ENCODE data around the gene OPHN1. TPM values are rescaled to one million over a fixed set of nuclear protein-coding genes. Genes with fewer than 3 reads are reported as not detected.
"Not testable (repeated sequence)": the region's sequence is repeated elsewhere in the genome, so short reads cannot be mapped to it uniquely, and the experiment has no call there.

OPHN1 gene
- total RNA-seq, 1 donor: 9.4 TPM

DNA sequence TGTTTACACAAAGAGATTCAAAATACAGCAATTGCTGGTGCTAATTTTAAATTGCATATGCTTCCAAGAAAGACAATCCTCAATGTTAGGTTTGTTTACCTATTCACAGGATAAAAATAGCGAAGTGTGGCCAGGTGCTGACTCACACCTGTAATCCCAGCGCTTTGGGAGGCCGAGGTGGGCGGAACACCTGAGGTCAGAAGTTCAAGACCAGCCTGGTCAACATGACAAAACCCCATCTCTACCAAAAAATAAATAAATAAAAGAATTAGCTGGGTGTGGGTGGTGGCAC is 77.7 kb downstream of the OPHN1 start:
- TF ChIP-seq, protein P1, sequence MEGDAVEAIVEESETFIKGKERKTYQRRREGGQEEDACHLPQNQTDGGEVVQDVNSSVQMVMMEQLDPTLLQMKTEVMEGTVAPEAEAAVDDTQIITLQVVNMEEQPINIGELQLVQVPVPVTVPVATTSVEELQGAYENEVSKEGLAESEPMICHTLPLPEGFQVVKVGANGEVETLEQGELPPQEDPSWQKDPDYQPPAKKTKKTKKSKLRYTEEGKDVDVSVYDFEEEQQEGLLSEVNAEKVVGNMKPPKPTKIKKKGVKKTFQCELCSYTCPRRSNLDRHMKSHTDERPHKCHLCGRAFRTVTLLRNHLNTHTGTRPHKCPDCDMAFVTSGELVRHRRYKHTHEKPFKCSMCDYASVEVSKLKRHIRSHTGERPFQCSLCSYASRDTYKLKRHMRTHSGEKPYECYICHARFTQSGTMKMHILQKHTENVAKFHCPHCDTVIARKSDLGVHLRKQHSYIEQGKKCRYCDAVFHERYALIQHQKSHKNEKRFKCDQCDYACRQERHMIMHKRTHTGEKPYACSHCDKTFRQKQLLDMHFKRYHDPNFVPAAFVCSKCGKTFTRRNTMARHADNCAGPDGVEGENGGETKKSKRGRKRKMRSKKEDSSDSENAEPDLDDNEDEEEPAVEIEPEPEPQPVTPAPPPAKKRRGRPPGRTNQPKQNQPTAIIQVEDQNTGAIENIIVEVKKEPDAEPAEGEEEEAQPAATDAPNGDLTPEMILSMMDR (IDR thresholded peaks at IDR 0.05; ENCODE audit: insufficient read depth, low read length): no peak
- DNase-seq (ENCODE audit: low read depth): no peak
- H3K4me3 ChIP-seq (ENCODE audit: low read depth, low read length): no peak overlapping the region

DNA sequence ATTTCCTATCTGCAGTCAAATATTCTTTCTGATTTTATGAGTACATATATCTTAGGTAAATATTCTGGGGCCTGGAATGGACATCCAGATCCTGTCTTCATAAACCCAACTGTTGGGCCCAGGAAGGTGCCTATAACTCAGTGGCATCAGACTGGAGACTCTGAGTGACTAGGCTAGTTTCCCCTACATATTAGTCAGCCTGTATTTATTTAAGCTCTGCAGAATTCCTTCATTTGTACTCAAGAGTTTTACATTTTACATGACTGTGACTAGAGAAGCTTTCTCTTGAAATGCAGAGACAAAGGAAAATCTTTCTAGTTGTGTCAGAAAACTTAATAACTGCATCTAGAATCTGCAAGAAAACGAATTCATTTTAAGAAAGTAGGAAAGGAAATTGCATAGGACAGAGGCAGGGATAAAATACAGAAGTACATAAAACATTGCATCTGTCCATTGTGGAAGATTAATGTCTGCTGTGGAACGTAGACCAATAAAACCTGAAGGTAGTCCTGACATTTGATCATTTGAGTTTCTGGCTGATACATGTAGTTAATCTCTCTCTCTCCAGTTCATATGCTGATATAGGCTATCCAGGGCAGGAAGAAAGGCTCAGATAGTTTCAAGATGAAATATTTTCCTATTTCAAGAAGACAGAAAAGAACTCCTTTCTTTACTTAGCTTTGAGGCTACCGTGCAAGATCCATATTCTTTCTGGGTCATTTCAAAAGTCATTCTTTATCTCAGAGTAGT is 78.2 kb downstream of the OPHN1 start:
- TF ChIP-seq, protein P1 (IDR thresholded peaks at IDR 0.05; ENCODE audit: insufficient read depth, low read length): no peak
- H3K4me3 ChIP-seq (ENCODE audit: low read depth, low read length): no peak overlapping the region
- DNase-seq (ENCODE audit: low read depth): peak; percentile 5

DNA sequence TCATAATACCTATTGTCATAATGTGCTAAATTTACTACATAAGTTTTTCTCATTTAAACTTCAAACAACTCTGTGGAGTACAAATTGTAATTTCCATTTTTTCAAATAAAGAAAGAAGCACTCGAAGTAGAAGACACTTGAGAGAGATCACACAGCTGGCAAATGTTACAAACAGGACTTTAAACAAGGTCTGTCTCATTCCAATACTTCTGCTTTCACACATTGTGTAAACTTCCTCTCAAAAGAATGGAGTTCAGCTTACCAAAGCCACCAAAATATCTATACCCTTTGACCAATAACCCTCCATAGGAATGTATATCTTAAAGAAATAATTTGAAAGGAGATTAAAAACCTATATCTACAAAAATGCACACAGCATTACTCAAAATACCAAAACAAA is 88.3 kb downstream of the OPHN1 start:
- no peak for DNase-seq (ENCODE audit: low read depth)
- TF ChIP-seq, protein P1 (IDR thresholded peaks at IDR 0.05; ENCODE audit: insufficient read depth, low read length): no peak
- no peak overlapping the region for H3K4me3 ChIP-seq (ENCODE audit: low read depth, low read length)

DNA sequence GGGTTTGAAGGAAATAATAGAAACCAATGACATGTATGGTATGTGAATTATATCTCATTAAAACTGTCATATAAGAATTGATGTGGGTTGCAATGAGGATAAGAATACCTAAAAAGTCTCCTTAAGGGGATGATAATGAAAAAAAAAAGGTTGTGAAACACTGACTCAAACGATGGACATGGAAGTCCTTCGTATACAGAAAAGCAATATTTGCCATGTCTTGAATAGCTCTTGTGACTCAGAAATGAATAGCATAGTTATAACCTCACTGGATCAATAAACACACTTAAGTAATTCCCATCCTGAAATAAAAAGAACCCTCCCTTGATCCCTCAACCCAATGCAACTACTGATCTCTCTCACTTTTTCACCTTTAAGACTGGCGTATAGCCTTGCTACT is 89.7 kb downstream of the OPHN1 start:
- TF ChIP-seq, protein P1 (IDR thresholded peaks at IDR 0.05; ENCODE audit: insufficient read depth, low read length): no peak
- DNase-seq (ENCODE audit: low read depth): no peak
- H3K4me3 ChIP-seq (ENCODE audit: low read depth, low read length): no peak overlapping the region

DNA sequence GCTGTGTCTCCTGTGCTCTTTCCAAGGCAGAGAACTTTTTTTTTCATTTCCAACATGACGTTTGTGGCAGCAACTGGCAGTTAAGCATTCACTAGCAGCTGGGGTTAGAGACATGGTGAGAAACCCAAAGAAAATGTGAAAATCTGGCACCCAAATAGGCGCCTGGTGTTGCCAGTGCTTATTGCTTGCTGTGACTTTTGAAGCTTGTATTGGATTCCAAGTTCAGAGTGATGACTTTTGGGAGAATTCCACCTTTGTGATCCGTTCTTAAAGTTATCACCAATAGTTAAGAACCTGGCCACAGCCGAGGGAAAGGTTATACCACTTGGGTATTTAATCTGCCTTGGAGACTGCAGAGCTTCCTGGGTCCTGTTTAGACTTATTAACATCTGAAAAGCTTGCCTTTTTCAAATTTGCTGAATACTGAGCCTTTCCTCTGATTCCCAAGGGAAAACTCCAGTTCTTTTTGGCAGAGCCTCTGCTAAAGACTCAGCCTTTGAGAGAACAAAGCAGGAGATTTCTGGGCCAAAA is 101.0 kb downstream of the OPHN1 start:
- peak; percentile 79 for DNase-seq (ENCODE audit: low read depth)
- H3K4me3 ChIP-seq (ENCODE audit: low read depth, low read length): no peak overlapping the region

DNA sequence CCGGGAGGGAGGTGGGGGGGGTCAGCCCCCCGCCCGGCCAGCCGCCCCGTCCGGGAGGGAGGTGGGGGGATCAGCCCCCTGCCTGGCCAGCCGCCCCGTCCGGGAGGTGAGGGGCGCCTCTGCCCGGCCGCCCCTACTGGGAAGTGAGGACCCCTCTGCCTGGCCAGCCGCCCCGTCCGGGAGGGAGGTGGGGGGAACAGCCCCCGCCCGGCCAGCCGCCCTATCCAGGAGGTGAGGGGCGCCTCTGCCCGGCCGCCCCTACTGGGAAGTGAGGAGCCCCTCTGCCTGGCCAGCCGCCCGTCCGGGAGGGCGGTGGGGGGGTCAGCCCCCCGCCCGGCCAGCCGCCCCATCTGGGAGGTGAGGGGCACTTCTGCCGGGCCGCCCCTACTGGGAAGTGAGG is 106.5 kb downstream of the OPHN1 start:
- not testable (repeated sequence) for H3K4me3 ChIP-seq (ENCODE audit: low read depth, low read length); DNase-seq (ENCODE audit: low read depth)

More for the DNA sequence above, 101.0 kb downstream of the OPHN1 start:
- TF ChIP-seq, protein P1 (IDR thresholded peaks at IDR 0.05; ENCODE audit: insufficient read depth, low read length): no peak

DNA sequence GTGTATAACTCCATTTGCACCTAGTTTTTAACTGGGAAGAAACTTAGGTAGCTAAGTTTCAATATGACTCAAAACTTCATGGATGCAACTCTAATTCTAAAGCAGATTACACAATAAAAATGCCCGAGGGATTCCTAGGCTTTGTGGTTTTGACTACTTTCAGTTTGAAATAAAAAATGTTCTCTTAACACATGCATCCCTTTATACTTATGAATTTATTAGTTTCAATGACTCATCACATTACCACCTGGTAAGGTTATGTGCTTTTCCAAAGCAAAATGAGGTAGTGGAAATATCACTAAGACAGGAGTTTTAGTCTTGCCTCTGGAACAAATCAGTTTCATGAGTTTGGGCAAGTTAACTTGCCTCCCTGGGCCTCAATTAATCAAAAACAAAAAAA is 125.5 kb downstream of the OPHN1 start:
- H3K4me3 ChIP-seq (ENCODE audit: low read depth, low read length): no peak overlapping the region
- TF ChIP-seq, protein P1 (IDR thresholded peaks at IDR 0.05; ENCODE audit: insufficient read depth, low read length): no peak
- DNase-seq (ENCODE audit: low read depth): peak; percentile 81
